ENCODE measurements around the gene MYO9A. TPM values are rescaled to one million over a fixed set of nuclear protein-coding genes. Genes with fewer than 3 reads are reported as not detected.
"Not testable (repeated sequence)": the region's sequence is repeated elsewhere in the genome, so short reads cannot be mapped to it uniquely, and the experiment has no call there.

Gene MYO9A
- polyA plus RNA-seq, 4 donors = 1.6 to 10.1 (median 2.6) TPM

DNA sequence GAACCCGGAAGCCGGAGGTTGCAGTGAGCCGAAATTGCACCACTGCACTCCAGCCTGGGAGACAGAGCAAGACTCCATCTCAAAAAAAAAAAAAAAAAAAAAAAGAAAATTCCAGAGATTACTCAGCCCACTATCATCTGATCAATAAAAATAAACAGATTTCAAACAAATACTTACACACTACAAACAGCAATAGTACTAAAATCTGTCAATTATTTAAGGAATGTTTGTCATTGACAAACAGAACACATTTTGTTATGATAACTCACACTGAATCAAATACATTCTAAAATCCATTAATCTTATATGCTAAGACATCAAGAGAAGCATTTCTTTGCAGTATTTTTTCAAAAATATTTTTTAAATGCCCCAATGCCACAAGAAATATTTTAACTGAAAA, 7.6 kb downstream of the MYO9A start:
- Histone ChIP-seq H3K27me3 (ENCODE audit: control insufficient read depth in 3 of 3, insufficient read depth in 3 of 3, low read length in 3 of 3) (no peaks in the 10 kb centered on the region), H3K4me3 (ENCODE audit: low read depth in 1 of 3, low read length in 3 of 3) (no peak overlapping the region), H3K36me3 (ENCODE audit: control insufficient read depth in 3 of 3, insufficient read depth in 2 of 3, low read depth in 1 of 3, low read length in 3 of 3) (no peaks in the 10 kb centered on the region), H3K9me3 (ENCODE audit: control insufficient read depth in 2 of 2, insufficient read depth in 1 of 2, low read depth in 1 of 2, low read length in 1 of 2) (no peaks in the 10 kb centered on the region), H3K27ac (ENCODE audit: low read depth in 1 of 3, low read length in 2 of 3) (no peak overlapping the region), H3K4me1 (ENCODE audit: control insufficient read depth in 3 of 3, insufficient read depth in 2 of 3, low read depth in 1 of 3, low read length in 2 of 3) (peaks cover 0 to 1% (median 0%) of the 10 kb centered on the region in 3 donors)
- no peak for DNase-seq
- FAIRE-seq = no peak
- 94 to 95% (median 95%) methylated on average over 3 of the region's 3 CpGs for WGBS, 3 donors

DNA sequence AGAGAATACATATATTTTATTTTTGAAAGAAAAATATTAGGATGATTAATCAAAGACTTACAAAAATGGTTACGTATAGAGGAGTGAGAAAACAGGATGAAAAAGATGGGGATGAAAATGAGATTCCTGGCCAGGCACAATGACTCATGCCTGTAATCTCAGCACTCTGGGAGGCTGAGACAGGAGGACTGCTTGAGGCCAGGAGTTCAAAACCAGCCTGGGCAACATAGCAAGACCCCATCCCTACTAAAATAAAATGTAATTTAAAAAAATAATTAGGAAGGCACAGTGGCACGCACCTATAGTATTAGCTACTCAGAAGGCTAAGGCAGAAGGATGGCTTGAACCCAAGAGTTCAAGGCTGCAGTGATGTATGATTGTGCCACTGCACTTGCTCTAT, 11.9 kb downstream of the MYO9A start:
- WGBS, 3 donors = 94 to 99% (median 99%) methylated on average over 2 of the region's 2 CpGs
- no peaks in the 10 kb centered on the region for H3K4me1 ChIP-seq (ENCODE audit: control insufficient read depth in 3 of 3, insufficient read depth in 2 of 3, low read depth in 1 of 3, low read length in 2 of 3)
- H3K9me3 ChIP-seq (ENCODE audit: control insufficient read depth in 2 of 2, insufficient read depth in 1 of 2, low read depth in 1 of 2, low read length in 1 of 2) = no peaks in the 10 kb centered on the region
- FAIRE-seq (no peak), DNase-seq (no peak)
- no peaks in the 10 kb centered on the region for H3K27me3 ChIP-seq (ENCODE audit: control insufficient read depth in 3 of 3, insufficient read depth in 3 of 3, low read length in 3 of 3)
- peaks cover 0 to 3% (median 0%) of the 10 kb centered on the region in 3 donors for H3K36me3 ChIP-seq (ENCODE audit: control insufficient read depth in 3 of 3, insufficient read depth in 2 of 3, low read depth in 1 of 3, low read length in 3 of 3)
- H3K27ac ChIP-seq (ENCODE audit: low read depth in 1 of 3, low read length in 2 of 3) = no peak overlapping the region
- no peak overlapping the region for H3K4me3 ChIP-seq (ENCODE audit: low read depth in 1 of 3, low read length in 3 of 3)

DNA sequence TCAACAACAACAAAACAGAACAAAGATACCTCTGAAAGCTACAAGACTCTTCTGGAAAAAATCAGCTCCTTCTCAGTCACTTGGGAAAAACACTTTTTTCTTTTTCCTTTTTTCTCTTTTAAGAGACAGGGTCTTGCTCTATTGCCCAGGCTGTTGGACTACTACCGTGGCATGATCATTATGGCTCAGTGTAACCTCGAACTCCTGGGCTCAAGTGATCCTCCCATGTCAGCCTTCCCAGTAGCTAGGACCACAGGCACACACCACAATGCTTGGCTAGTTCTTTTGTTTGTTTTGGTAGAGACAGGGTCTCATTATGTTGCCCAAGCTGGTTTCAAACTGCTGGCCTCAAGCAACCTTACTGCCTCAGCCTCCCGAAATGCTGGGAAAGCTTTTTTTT, 12.8 kb downstream of the MYO9A start:
- no peak for FAIRE-seq
- no peak for DNase-seq
- WGBS, 3 donors = 95 to 100% (median 96%) methylated on average over 3 of the region's 3 CpGs

DNA sequence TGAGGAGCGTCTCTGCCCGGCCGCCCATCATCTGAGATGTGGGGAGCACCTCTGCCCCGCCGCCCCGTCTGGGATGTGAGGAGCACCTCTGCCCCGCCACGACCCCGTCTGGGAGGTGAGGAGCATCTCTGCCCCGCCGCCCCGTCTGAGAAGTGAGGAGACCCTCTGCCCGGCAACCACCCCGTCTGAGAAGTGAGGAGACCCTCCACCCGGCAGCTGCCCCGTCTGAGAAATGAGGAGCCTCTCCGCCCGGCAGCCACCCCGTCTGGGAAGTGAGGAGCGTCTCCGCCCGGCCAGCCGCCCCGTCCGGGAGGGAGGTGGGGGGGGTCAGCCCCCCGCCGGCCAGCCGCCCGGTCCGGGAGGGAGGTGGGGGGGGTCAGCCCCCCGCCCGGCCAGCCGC, 17.4 kb downstream of the MYO9A start:
- H3K36me3 ChIP-seq (ENCODE audit: control insufficient read depth in 3 of 3, insufficient read depth in 2 of 3, low read depth in 1 of 3, low read length in 3 of 3) = peaks cover 0 to 10% (median 0%) of the 10 kb centered on the region in 3 donors
- 95 to 98% (median 97%) methylated on average over 7 to 30 of the region's 33 CpGs for WGBS, 3 donors
- not testable (repeated sequence) for H3K4me1 ChIP-seq (ENCODE audit: control insufficient read depth in 3 of 3, insufficient read depth in 2 of 3, low read depth in 1 of 3, low read length in 2 of 3); H3K4me3 ChIP-seq (ENCODE audit: low read depth in 1 of 3, low read length in 3 of 3); H3K27ac ChIP-seq (ENCODE audit: low read depth in 1 of 3, low read length in 2 of 3); H3K9me3 ChIP-seq (ENCODE audit: control insufficient read depth in 2 of 2, insufficient read depth in 1 of 2, low read depth in 1 of 2, low read length in 1 of 2); FAIRE-seq; H3K27me3 ChIP-seq (ENCODE audit: control insufficient read depth in 3 of 3, insufficient read depth in 3 of 3, low read length in 3 of 3); DNase-seq

More for the DNA sequence above, 12.8 kb downstream of the MYO9A start:
- H3K27ac ChIP-seq (ENCODE audit: low read depth in 1 of 3, low read length in 2 of 3) = no peak overlapping the region
- no peaks in the 10 kb centered on the region for H3K27me3 ChIP-seq (ENCODE audit: control insufficient read depth in 3 of 3, insufficient read depth in 3 of 3, low read length in 3 of 3)
- H3K4me1 ChIP-seq (ENCODE audit: control insufficient read depth in 3 of 3, insufficient read depth in 2 of 3, low read depth in 1 of 3, low read length in 2 of 3) = no peaks in the 10 kb centered on the region
- peaks cover 0 to 3% (median 0%) of the 10 kb centered on the region in 3 donors for H3K36me3 ChIP-seq (ENCODE audit: control insufficient read depth in 3 of 3, insufficient read depth in 2 of 3, low read depth in 1 of 3, low read length in 3 of 3)
- H3K4me3 ChIP-seq (ENCODE audit: low read depth in 1 of 3, low read length in 3 of 3) = no peak overlapping the region
- no peaks in the 10 kb centered on the region for H3K9me3 ChIP-seq (ENCODE audit: control insufficient read depth in 2 of 2, insufficient read depth in 1 of 2, low read depth in 1 of 2, low read length in 1 of 2)

DNA sequence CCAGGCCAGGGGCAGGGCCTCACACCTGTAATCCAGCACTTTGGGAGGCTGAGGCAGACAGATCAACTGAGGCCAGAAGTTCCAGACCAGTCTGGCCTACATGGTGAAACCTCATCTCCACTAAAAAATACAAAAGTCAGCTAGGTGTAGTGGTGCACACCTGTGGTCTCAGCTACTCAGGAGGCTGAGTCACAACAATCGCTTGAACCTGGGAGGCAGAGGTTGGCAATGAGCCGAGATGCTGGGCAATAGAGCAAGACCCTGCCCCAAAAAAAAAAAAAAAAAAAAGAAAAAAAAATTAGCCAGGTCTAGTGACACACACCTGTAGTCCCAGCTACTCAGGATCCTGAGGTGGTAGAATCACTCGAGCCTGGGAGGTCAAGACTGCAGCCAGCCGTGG, 18.8 kb downstream of the MYO9A start:
- FAIRE-seq (no peak), DNase-seq (no peak)
- Histone ChIP-seq H3K4me1 (ENCODE audit: control insufficient read depth in 3 of 3, insufficient read depth in 2 of 3, low read depth in 1 of 3, low read length in 2 of 3) (no peaks in the 10 kb centered on the region), H3K27me3 (ENCODE audit: control insufficient read depth in 3 of 3, insufficient read depth in 3 of 3, low read length in 3 of 3) (no peaks in the 10 kb centered on the region), H3K4me3 (ENCODE audit: low read depth in 1 of 3, low read length in 3 of 3) (no peak overlapping the region), H3K9me3 (ENCODE audit: control insufficient read depth in 2 of 2, insufficient read depth in 1 of 2, low read depth in 1 of 2, low read length in 1 of 2) (no peaks in the 10 kb centered on the region), H3K36me3 (ENCODE audit: control insufficient read depth in 3 of 3, insufficient read depth in 2 of 3, low read depth in 1 of 3, low read length in 3 of 3) (peaks cover 0 to 8% (median 0%) of the 10 kb centered on the region in 3 donors), H3K27ac (ENCODE audit: low read depth in 1 of 3, low read length in 2 of 3) (no peak overlapping the region)
- WGBS, 3 donors = 91 to 98% (median 94%) methylated on average over 4 of the region's 4 CpGs

DNA sequence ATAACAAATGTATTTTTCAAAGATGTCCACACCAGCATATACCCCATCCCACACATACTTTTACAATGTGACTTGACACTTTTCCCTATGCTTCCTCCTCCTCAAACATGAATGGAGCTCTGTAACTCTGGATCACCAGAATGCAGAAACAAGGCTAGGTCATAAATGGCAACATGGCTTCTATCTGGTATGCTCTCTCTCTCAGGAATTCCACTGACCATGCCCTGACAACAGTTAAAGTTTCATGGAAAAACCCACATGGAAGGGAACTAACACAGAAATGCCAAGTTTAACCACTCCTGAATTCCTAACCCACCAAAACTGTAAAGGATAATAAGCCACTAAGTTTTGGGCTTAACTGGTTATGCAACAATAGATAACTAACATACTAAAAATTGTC, 19.9 kb downstream of the MYO9A start:
- no peak for FAIRE-seq
- no peak for DNase-seq
- Histone ChIP-seq H3K4me1 (ENCODE audit: control insufficient read depth in 3 of 3, insufficient read depth in 2 of 3, low read depth in 1 of 3, low read length in 2 of 3) (no peaks in the 10 kb centered on the region), H3K9me3 (ENCODE audit: control insufficient read depth in 2 of 2, insufficient read depth in 1 of 2, low read depth in 1 of 2, low read length in 1 of 2) (no peaks in the 10 kb centered on the region), H3K4me3 (ENCODE audit: low read depth in 1 of 3, low read length in 3 of 3) (no peak overlapping the region), H3K27ac (ENCODE audit: low read depth in 1 of 3, low read length in 2 of 3) (no peak overlapping the region), H3K27me3 (ENCODE audit: control insufficient read depth in 3 of 3, insufficient read depth in 3 of 3, low read length in 3 of 3) (no peaks in the 10 kb centered on the region), H3K36me3 (ENCODE audit: control insufficient read depth in 3 of 3, insufficient read depth in 2 of 3, low read depth in 1 of 3, low read length in 3 of 3) (peaks cover 0 to 10% (median 0%) of the 10 kb centered on the region in 3 donors)

DNA sequence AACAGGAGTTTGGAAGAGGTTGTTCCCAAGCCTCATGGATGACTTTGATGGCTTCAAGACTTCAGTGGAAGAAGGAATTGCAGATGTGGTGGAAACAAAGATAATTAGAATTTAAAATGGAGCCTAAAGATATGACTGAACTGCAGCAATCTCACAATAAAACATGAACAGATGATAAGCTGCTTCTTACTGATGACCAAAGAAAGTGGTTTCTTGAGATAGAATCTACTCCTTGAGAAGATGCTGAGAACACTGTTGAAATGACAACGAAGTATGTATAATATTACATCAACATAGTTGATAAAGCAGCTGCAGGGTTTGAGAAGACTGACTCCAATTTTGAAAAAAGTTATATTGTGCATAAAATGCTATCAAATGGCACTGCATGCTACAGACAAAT, 21.2 kb downstream of the MYO9A start:
- WGBS, 3 donors = 87 to 100% (median 91%) methylated on average over 1 of the region's 1 CpG
- FAIRE-seq = no peak
- H3K4me1 ChIP-seq (ENCODE audit: control insufficient read depth in 3 of 3, insufficient read depth in 2 of 3, low read depth in 1 of 3, low read length in 2 of 3) = no peaks in the 10 kb centered on the region

DNA sequence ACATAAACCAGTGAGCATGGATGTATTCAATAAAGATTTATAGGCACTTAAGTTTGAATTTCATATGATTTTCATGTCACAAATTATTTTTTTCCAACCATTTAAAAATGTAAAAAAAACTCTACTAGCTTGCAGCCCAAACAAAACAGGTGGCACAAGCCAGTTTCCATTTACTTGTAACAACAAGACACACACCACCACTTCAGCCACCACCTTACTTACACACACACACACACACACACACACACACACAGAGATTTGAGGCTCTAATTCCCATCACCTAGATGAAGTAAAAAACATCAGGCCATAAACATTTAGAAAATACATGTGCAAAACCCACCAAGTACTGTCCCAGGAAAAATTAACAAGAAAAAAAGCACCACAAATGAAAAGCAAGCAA, 25.3 kb downstream of the MYO9A start:
- FAIRE-seq (no peak), DNase-seq (no peak)
- Histone ChIP-seq H3K9me3 (ENCODE audit: control insufficient read depth in 2 of 2, insufficient read depth in 1 of 2, low read depth in 1 of 2, low read length in 1 of 2) (no peaks in the 10 kb centered on the region), H3K27ac (ENCODE audit: low read depth in 1 of 3, low read length in 2 of 3) (no peak overlapping the region), H3K36me3 (ENCODE audit: control insufficient read depth in 3 of 3, insufficient read depth in 2 of 3, low read depth in 1 of 3, low read length in 3 of 3) (peaks cover 0 to 5% (median 0%) of the 10 kb centered on the region in 3 donors), H3K27me3 (ENCODE audit: control insufficient read depth in 3 of 3, insufficient read depth in 3 of 3, low read length in 3 of 3) (no peaks in the 10 kb centered on the region), H3K4me3 (ENCODE audit: low read depth in 1 of 3, low read length in 3 of 3) (no peak overlapping the region), H3K4me1 (ENCODE audit: control insufficient read depth in 3 of 3, insufficient read depth in 2 of 3, low read depth in 1 of 3, low read length in 2 of 3) (no peaks in the 10 kb centered on the region)

More for the DNA sequence above, 21.2 kb downstream of the MYO9A start:
- Histone ChIP-seq H3K9me3 (ENCODE audit: control insufficient read depth in 2 of 2, insufficient read depth in 1 of 2, low read depth in 1 of 2, low read length in 1 of 2) (no peaks in the 10 kb centered on the region), H3K4me3 (ENCODE audit: low read depth in 1 of 3, low read length in 3 of 3) (no peak overlapping the region), H3K27me3 (ENCODE audit: control insufficient read depth in 3 of 3, insufficient read depth in 3 of 3, low read length in 3 of 3) (no peaks in the 10 kb centered on the region), H3K36me3 (ENCODE audit: control insufficient read depth in 3 of 3, insufficient read depth in 2 of 3, low read depth in 1 of 3, low read length in 3 of 3) (peaks cover 0 to 10% (median 0%) of the 10 kb centered on the region in 3 donors), H3K27ac (ENCODE audit: low read depth in 1 of 3, low read length in 2 of 3) (no peak overlapping the region)
- DNase-seq = no peak

DNA sequence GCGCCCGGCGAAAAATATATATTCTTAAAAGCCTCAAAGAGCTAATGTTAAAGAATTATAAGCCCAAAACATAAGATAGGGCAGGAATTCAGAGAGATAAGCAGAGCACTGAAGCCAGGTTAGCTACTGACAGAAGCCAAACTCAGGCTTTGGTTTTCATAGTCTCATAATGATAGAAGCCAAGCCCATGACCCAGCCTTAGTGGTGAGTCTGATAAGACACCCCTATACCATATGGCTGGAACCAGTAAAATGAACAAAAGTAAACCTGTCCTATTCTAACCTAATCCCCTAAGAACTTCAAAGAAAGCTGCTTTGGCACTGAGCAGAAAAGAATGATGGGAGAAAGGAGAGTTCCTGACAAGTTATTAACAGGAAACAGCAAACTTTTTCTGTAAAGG, 25.9 kb downstream of the MYO9A start:
- no peak for FAIRE-seq
- H3K4me3 ChIP-seq (ENCODE audit: low read depth in 1 of 3, low read length in 3 of 3) = no peak overlapping the region
- H3K27ac ChIP-seq (ENCODE audit: low read depth in 1 of 3, low read length in 2 of 3) = no peak overlapping the region
- H3K4me1 ChIP-seq (ENCODE audit: control insufficient read depth in 3 of 3, insufficient read depth in 2 of 3, low read depth in 1 of 3, low read length in 2 of 3) = no peaks in the 10 kb centered on the region
- no peaks in the 10 kb centered on the region for H3K27me3 ChIP-seq (ENCODE audit: control insufficient read depth in 3 of 3, insufficient read depth in 3 of 3, low read length in 3 of 3)
- no peak for DNase-seq
- 99% methylated on average over 3 of the region's 3 CpGs for WGBS, 3 donors
- H3K9me3 ChIP-seq (ENCODE audit: control insufficient read depth in 2 of 2, insufficient read depth in 1 of 2, low read depth in 1 of 2, low read length in 1 of 2) = no peaks in the 10 kb centered on the region
- H3K36me3 ChIP-seq (ENCODE audit: control insufficient read depth in 3 of 3, insufficient read depth in 2 of 3, low read depth in 1 of 3, low read length in 3 of 3) = peaks cover 0 to 7% (median 0%) of the 10 kb centered on the region in 3 donors
